ENCODE results near the gene SCNN1B.

SCNN1B gene

DNA sequence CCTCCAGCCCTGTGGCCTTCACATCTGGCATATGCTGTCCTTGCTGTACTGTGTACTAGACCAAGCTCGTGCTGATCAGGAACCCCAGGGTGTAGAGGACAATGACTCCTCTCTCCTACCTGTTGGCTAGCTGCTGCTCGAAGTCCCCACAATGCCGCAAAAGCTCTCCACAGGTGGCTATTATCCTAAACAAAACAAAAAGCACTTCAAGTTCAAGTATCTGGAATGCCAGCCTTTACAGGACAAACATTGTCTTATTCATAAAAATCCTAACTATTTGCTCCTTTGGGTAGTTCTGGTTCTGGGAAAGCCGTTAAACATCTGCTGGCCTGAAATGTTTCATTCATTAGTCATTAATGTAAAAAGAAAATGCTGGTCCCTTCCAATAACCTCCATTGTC, 108.1 kb downstream of the SCNN1B start:
- DNase-seq = no peak

DNA sequence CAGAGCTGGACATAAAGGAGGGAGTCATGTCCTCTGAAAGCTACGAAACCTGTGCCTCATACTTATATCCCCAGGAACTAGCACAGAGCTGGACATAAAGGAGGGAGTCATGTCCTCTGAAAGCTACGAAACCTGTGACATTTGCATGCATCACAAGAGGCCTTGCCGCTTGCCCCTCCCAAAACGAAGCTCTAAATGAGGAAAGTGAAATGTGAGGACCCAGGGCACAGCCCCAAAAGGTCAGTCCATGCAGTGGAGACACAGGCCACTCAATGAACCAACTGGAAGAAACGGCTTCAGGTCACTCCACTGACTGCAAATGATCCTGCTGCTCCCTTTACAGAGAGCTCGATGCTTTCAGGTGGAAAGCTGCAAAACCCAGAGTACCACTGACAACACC, 112.6 kb downstream of the SCNN1B start:
- no peak for DNase-seq

DNA sequence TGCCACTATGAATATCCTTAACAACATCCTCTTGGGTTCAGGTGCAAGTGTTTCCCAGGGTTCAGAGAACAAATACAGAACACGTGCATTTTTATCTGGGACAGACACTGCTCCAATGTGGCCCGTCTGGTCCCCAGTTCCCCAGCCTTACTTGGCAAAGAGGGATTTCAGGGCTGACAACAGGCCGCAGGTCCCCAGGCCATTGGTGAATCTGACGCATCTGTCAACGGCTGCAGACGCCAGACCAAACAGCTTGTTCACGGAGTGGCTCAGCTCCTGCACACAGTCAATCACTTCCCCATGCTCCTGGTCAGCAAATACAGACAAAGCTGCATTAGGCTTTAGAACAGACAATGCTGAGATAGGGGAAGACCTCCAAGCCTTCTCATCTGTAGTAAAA, 114.7 kb downstream of the SCNN1B start:
- no peak for DNase-seq

DNA sequence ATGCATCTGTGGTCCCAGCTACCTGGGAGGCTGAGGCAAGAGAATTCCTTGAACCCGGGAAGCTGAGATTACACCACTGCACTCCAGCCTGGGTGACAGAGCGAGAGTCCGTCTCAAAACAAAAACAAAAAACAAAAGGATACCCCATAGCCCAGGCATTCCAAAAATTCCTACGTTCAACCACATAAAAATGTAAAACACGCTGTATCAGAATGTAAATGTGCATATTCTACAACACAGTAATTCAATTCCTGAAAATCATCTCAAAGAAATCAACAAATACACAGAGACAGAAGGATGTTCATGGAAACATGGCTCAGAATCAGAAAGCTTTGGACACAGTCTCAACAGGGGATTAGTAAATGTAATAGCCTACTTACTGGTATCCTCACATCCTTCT, 117.9 kb downstream of the SCNN1B start:
- no peak for DNase-seq

DNA sequence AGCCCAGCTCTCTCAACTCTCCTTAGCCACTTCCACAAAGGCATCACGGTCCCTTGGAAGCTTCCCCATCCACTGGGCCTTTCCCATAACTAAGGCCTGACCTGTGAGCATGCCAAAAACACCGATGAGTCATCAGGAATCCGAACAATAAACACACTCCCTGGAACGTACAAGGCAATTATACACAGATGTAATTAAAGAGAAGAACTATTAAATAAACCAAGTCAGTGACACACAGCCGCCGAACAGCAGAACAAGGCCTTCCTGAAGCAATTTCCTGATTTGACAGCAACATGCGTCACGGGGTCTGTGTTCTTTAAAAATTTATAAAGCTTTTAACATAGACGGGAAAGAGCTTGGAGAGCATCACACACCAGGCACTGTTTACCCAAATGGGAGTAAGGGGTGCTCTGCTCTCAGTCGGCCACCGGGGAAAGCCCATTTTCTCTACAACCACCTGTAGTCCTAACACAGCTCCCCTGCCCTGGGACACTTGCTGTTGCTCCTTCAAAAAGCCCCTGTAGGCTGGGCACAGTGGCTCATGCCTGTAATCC, 121.5 kb downstream of the SCNN1B start:
- no peak for DNase-seq

DNA sequence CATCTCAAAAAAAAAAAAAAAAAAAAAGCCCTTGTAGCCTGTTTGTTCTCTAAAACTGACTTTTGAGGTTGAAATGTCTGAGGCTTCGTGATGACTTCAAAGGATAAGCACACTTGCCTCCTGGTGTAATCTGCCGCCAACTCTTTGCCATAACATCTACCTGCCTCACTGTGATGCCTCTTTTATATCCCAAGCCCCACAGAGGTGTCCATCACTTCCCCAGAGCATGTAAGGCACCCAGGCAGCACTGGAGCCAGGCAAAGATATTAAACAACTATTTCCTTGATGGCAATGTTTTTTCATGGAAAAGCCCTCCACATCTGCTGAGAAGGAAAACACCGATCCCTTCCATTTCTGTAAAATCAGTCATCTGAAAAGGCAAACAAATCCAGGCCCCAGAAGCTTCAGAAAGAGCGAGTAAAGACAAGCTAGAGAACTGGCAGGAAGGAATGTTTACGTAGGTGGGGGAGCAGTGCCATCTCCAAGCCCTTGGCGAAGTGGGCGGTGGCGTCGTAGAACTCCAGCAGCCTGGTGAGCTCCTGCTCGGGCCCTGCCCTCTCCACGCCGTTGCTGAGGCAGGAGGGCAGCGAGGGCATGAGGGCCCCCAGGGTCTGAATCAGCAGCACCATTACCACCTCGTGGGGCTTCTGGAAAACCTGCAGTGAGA, 122.3 kb downstream of the SCNN1B start:
- DNase-seq = no peak

DNA sequence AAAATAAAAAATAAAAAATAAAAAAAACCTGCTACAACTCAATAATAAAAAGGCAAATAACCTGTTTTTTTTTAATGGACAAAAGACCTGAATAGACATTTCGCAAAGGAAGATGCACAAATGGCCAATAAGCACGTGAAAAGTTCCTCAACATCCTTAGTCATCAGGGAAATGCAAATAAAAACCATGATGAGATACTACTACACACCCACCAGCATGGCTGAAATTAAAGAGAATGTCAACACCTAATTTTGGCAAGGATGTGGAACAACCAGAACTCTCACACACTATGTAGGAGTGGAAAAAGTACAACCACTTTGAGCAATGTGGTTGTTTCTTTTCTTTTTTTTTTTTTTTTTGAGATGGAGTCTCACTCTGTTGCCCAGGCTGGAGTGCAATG, 126.2 kb downstream of the SCNN1B start:
- DNase-seq = no peak
